IMR-90 (cell line): Measurements from ENCODE around the gene NATD1. TPM values are rescaled to one million over a fixed set of nuclear protein-coding genes. Genes with fewer than 3 reads are reported as not detected.

ENCODE experiments used
- ATAC-seq: fragments of 200-7000 bp; cut with Tn5 transposase; 2 replicates; pipeline ENCODE4 v1.9.1; 2020; ENCODE audit warnings: low read depth, mild to moderate bottlenecking, moderate library complexity
- BruUV-seq: library from RNA; stranded (reverse); fragments of 400-500 nt; replicated peaks from 2 replicates; lab custom pipeline; 2021; lab: Mats Ljungman, UMichigan
- CTCF ChIA-PET: fragments of 300-600 bp; formaldehyde crosslinking; extraction: SDS; loops from one replicate; lab custom pipeline; 2021; ENCODE audit warnings: antibody characterized with exemption; lab: Yijun Ruan, JAX
- POLR2A ChIA-PET: fragments of 300-600 bp; sonication (Branson Sonifier 250); formaldehyde crosslinking; loops from one replicate; lab custom pipeline; 2022; ENCODE audit warnings: antibody characterized with exemption; ENCODE audit not compliant: unreplicated experiment; lab: Charles Lee
- DNase-seq: peaks from one replicate; pipeline ENCODE4 v3.0.0; 2013
- H2AFZ ChIP-seq: replicated peaks from 2 replicates; pipeline ENCODE3; 2013; ENCODE audit warnings: low read length, mild to moderate bottlenecking; ENCODE audit not compliant: poor library complexity
- H2AK5ac ChIP-seq: 2 replicates; pipeline ENCODE4 v1.6.1; 2013; ENCODE audit warnings: low read depth, low read length, inconsistent platforms
- H2AK9ac ChIP-seq: replicated peaks from 2 replicates; pipeline ENCODE3; 2013; ENCODE audit warnings: mild to moderate bottlenecking, low read depth, low read length, moderate library complexity; ENCODE audit not compliant: poor library complexity
- H2BK120ac ChIP-seq: 2 replicates; pipeline ENCODE4 v1.6.1; 2013; ENCODE audit warnings: low read depth, low read length, inconsistent platforms
- H2BK15ac ChIP-seq: 3 replicates; pipeline ENCODE4 v1.6.1; 2013; ENCODE audit warnings: low read depth, low read length, inconsistent platforms
- H2BK20ac ChIP-seq: 2 replicates; pipeline ENCODE4 v1.6.1; 2013; ENCODE audit warnings: low read depth, mild to moderate bottlenecking, inconsistent platforms, low read length, moderate library complexity
- H2BK5ac ChIP-seq: 2 replicates; pipeline ENCODE4 v1.6.1; 2013; ENCODE audit warnings: mild to moderate bottlenecking, low read depth, low read length, inconsistent platforms; ENCODE audit not compliant: poor library complexity, severe bottlenecking
- H3K14ac ChIP-seq: replicated peaks from 2 replicates; pipeline ENCODE4 v1.6.1; 2013; ENCODE audit warnings: low read depth, low read length, inconsistent platforms
- H3K18ac ChIP-seq: 2 replicates; pipeline ENCODE4 v1.6.1; 2013; ENCODE audit warnings: low read depth, low read length, control low read depth
- H3K23ac ChIP-seq: 2 replicates; pipeline ENCODE4 v1.6.1; 2013; ENCODE audit warnings: low read depth, low read length, inconsistent platforms
- H3K27ac ChIP-seq: 2 replicates; pipeline ENCODE4 v1.5.1; 2013; ENCODE audit warnings: mild to moderate bottlenecking, control low read depth, low read length; ENCODE audit not compliant: insufficient read depth
- H3K27me3 ChIP-seq: 2 replicates; pipeline ENCODE4 v1.6.1; 2013; ENCODE audit warnings: low read length; ENCODE audit not compliant: control insufficient read depth, insufficient read depth
- H3K36me3 ChIP-seq: 2 replicates; pipeline ENCODE4 v1.6.1; 2013; ENCODE audit warnings: low read length, mixed read lengths; ENCODE audit not compliant: control insufficient read depth, insufficient read depth
- H3K4ac ChIP-seq: 2 replicates; pipeline ENCODE4 v1.6.1; 2013; ENCODE audit warnings: low read depth, low read length, inconsistent platforms
- H3K4me1 ChIP-seq: 2 replicates; pipeline ENCODE4 v1.6.1; 2013; ENCODE audit warnings: low read length, mixed read lengths; ENCODE audit not compliant: control insufficient read depth, insufficient read depth
- H3K4me2 ChIP-seq: 2 replicates; pipeline ENCODE4 v1.6.1; 2013; ENCODE audit warnings: low read depth, mild to moderate bottlenecking, control low read depth, low read length, moderate library complexity
- H3K4me3 ChIP-seq: 2 replicates; pipeline ENCODE4 v1.5.1; 2013; ENCODE audit warnings: low read depth, mild to moderate bottlenecking, control low read depth, low read length, moderate library complexity; ENCODE audit not compliant: insufficient read depth
- H3K56ac ChIP-seq: 2 replicates; pipeline ENCODE4 v1.6.1; 2013; ENCODE audit warnings: low read length, inconsistent platforms; ENCODE audit not compliant: insufficient read depth; ENCODE audit errors: extremely low read depth
- H3K79me1 ChIP-seq, 2 experiments: 2 replicates each; pipeline ENCODE4 v1.6.1; 2013; ENCODE audit warnings: low read length in 2 of 2, inconsistent platforms in 1 of 2, low read depth in 1 of 2
- H3K9ac ChIP-seq: 2 replicates; pipeline ENCODE4 v1.6.1; 2013; ENCODE audit warnings: low read depth, low read length, control low read depth
- H3K9me1 ChIP-seq: 2 replicates; pipeline ENCODE4 v1.6.1; 2013; ENCODE audit warnings: low read length, inconsistent platforms; ENCODE audit not compliant: insufficient read depth
- H3K9me3 ChIP-seq: 2 replicates; pipeline ENCODE4 v1.6.1; 2013; ENCODE audit warnings: low read length; ENCODE audit not compliant: control insufficient read depth, insufficient read depth
- H4K20me1 ChIP-seq: 2 replicates; pipeline ENCODE4 v1.6.1; 2013; ENCODE audit warnings: low read length, inconsistent platforms; ENCODE audit not compliant: insufficient read depth
- H4K5ac ChIP-seq: 2 replicates; pipeline ENCODE4 v1.6.1; 2013; ENCODE audit warnings: mild to moderate bottlenecking, low read depth, low read length, control low read depth
- H4K8ac ChIP-seq, 2 experiments: 2 replicates each; pipeline ENCODE4 v1.6.1; 2013; ENCODE audit warnings: low read depth in 2 of 2, low read length in 2 of 2, control low read depth in 1 of 2, inconsistent platforms in 1 of 2
- H4K91ac ChIP-seq: 2 replicates; pipeline ENCODE4 v1.6.1; 2013; ENCODE audit warnings: low read depth, low read length, inconsistent platforms; ENCODE audit not compliant: insufficient read depth
- FOS ChIP-seq: fragments of 150-350 bp; IDR thresholded peaks from 2 replicates; pipeline ENCODE4 v1.6.1; 2016; ENCODE audit warnings: low read depth, low read length
- WGBS, 2 experiments: methylation state at CpG; one replicate each; pipeline versions ENCODE4 v1.1.5 to v1.1.7; 2013; ENCODE audit warnings: missing lambda C conversion rate in 2 of 2; ENCODE audit not compliant: insufficient read length in 1 of 2; ENCODE audit errors: extremely low coverage in 2 of 2; 5-methylcytosine and 5-hydroxymethylcytosine counted together
- dilution Hi-C: fragments of 300-500 bp; cut with HindIII; formaldehyde crosslinking; loops from one replicate; pipeline ENCODE4 v1.14.3; 2018; ENCODE audit warnings: low sequenced_read_pairs; ENCODE audit not compliant: unreplicated experiment
- in situ Hi-C: fragments of 300-500 bp; cut with MboI; formaldehyde crosslinking; loops from 3 replicates; pipeline ENCODE4 v1.14.3; 2019; ENCODE audit warnings: low sequenced_read_pairs, inconsistent platforms, mixed read lengths
- intact Hi-C: fragments of 100-400 bp; cut with micrococcal nuclease; formaldehyde crosslinking; loops from 2 replicates; pipeline ENCODE4 v1.10.0; 2022
- polyA plus RNA-seq, 3 experiments: library from polyadenylated mRNA; depleted of rRNA; stranded (reverse); fragments of >200 nt; gene quantifications; 2 replicates each; pipeline ENCODE4 v1.2.3, GENCODE V29; 2012; ENCODE audit warnings: low replicate concordance in 1 of 3
- total RNA-seq: library from RNA; depleted of rRNA; stranded (reverse); fragments of >200 nt; gene quantifications from 2 replicates; pipeline ENCODE4 v1.2.3, GENCODE V29; 2012

NATD1 gene
- total and polyA plus RNA-seq, 2 of the 4 experiments (the other 2 are of a cell fraction), result 0.90 to 4.3 TPM

DNA sequence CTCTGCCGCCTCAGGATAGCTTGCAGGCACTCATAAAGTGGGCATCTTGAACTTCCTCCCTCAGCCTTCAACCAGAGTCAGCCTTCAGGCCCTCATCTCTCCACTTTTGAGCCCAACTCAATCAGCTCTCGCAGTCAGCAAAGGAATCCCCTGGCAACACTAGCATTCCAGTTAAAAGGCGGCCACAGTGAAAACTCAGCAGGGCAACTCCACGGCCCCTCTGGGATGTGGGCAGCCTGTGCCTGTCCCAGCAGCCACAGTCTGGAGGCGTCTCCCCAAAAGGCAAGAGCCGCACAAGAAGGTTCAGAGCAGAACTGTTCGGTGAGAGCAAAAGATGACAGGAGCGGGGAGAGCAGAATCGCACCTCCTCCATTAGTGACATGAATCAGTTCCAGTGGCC, 48.3 kb downstream of the NATD1 start:
- 75% methylated on average over 2 of the region's 9 CpGs; no CpG with 5 or more reads in 1 of the 2 experiments for WGBS, 2 experiments
- ChIA-PET POLR2A (no interaction called here), CTCF (no interaction called here)
- dilution Hi-C loops, result no loop called here
- Histone ChIP-seq H3K14ac (no peak overlapping the region), H3K36me3 (peaks cover 20% of the 10 kb centered on the region), H3K23ac (no peak overlapping the region), H3K79me1 (peaks cover 7 to 87% of the 10 kb centered on the region in 2 experiments), H2BK5ac (no peak overlapping the region), H2BK120ac (no peak overlapping the region), H3K56ac (no peak overlapping the region), H2AFZ (no peak overlapping the region), H2AK5ac (no peak overlapping the region), H3K9ac (no peak overlapping the region), H3K4me1 (peaks cover 2% of the 10 kb centered on the region; the same call in 1 of the 2 replicates), H3K18ac (no peak overlapping the region), H2BK15ac (no peak overlapping the region), H4K91ac (no peak overlapping the region), H4K8ac (no peak overlapping the region), H3K9me1 (peaks cover 28% of the 10 kb centered on the region; the same call in 1 of the 2 replicates), H2BK20ac (no peak overlapping the region), H3K4me3 (no peak overlapping the region), H3K4me2 (no peak overlapping the region), H3K9me3 (no peaks in the 10 kb centered on the region), H3K27me3 (no peaks in the 10 kb centered on the region), H4K5ac (no peak overlapping the region), H4K20me1 (peaks cover 95% of the 10 kb centered on the region), H3K4ac (no peak overlapping the region), H3K27ac (no peak overlapping the region), H2AK9ac (no peak overlapping the region)
- BruUV-seq, result no TSS peak
- no peak for TF ChIP-seq FOS
- ATAC-seq (no peak), DNase-seq (no peak)
- in situ Hi-C loops, result no loop called here
- intact Hi-C loops, result no loop called here
